Measurements from ENCODE around the gene PPARGC1A. TPM values are rescaled to one million over a fixed set of nuclear protein-coding genes. Genes with fewer than 3 reads are reported as not detected.

Gene PPARGC1A
- total and polyA plus RNA-seq, 2 experiments from 2014 or later: 0.76 to 3.3 TPM

GRCh38 chr4:23874536-23874901, 15.3 kb downstream of the PPARGC1A start (continued):
- no peak for TF ChIP-seq STAT1 (IDR thresholded peaks at IDR 0.05; ENCODE audit: unreplicated experiment)
- no peak for TF ChIP-seq EZH2 (IDR thresholded peaks at IDR 0.05; ENCODE audit: low read depth, unreplicated experiment)
- TF ChIP-seq, protein P1, sequence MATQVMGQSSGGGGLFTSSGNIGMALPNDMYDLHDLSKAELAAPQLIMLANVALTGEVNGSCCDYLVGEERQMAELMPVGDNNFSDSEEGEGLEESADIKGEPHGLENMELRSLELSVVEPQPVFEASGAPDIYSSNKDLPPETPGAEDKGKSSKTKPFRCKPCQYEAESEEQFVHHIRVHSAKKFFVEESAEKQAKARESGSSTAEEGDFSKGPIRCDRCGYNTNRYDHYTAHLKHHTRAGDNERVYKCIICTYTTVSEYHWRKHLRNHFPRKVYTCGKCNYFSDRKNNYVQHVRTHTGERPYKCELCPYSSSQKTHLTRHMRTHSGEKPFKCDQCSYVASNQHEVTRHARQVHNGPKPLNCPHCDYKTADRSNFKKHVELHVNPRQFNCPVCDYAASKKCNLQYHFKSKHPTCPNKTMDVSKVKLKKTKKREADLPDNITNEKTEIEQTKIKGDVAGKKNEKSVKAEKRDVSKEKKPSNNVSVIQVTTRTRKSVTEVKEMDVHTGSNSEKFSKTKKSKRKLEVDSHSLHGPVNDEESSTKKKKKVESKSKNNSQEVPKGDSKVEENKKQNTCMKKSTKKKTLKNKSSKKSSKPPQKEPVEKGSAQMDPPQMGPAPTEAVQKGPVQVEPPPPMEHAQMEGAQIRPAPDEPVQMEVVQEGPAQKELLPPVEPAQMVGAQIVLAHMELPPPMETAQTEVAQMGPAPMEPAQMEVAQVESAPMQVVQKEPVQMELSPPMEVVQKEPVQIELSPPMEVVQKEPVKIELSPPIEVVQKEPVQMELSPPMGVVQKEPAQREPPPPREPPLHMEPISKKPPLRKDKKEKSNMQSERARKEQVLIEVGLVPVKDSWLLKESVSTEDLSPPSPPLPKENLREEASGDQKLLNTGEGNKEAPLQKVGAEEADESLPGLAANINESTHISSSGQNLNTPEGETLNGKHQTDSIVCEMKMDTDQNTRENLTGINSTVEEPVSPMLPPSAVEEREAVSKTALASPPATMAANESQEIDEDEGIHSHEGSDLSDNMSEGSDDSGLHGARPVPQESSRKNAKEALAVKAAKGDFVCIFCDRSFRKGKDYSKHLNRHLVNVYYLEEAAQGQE (IDR thresholded peaks at IDR 0.05; ENCODE audit: unreplicated experiment): no peak
- no peak for TF ChIP-seq JUNB (IDR thresholded peaks at IDR 0.05; ENCODE audit: unreplicated experiment)
- no peak for TF ChIP-seq CTCF (conservative IDR thresholded peaks at IDR 0.05; ENCODE audit: low read depth in 2 of 2)

DNA sequence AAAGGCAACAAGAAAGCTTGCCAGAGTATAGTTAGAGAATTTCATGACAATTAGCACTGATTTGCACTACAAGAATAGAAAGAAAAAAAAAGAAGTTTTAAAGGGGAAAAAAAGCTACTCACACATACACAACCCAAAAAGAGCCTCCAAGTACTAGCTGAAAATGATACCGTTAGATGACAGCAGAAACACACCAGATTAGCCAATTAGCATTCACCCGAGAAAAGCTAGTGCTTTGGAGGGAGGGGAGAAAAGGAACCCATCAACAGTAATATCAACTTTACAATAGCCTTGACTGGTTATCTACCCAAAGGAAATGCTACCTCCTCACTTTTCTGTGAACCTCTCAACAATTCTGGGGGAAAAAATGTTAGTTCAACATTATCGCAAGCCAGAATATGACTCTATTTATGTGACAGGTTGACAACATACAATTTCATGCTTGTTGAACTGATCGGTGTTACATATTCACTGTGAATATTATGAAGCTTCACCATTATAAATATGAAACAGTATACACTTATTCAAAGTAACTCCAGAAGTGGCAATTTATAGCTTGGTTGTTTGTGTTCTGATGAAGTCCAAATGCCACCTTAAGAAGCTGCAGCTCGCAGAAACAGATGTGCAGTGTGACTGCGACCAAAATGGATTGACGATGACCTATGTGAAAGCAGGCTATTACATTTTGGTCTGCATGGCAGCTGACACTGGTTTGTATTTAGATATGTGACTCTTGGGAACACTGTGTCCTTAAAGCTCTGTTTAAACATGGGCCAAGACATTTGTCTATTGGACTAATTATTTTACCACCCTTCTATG, 15.9 kb downstream of the PPARGC1A start:
- no peak for DNase-seq (ENCODE audit: low spot score)
- Histone ChIP-seq H4K20me1 (replicated peaks; ENCODE audit: insufficient read depth) (no peaks in the 10 kb centered on the region), H3K79me2 (replicated peaks; ENCODE audit: insufficient read depth) (no peaks in the 10 kb centered on the region), H3K4me2 (no peak overlapping the region), H3F3A (replicated peaks; ENCODE audit: low read depth) (no peaks in the 10 kb centered on the region), H3K27me3 (ENCODE audit: insufficient read depth) (no peaks in the 10 kb centered on the region), H3K9me2 (ENCODE audit: insufficient read depth) (no peaks in the 10 kb centered on the region), H2AFZ (no peak overlapping the region), H3K27ac (ENCODE audit: low read depth) (no peak overlapping the region), H3K36me3 (ENCODE audit: insufficient read depth) (no peaks in the 10 kb centered on the region), H3K4me1 (ENCODE audit: insufficient read depth) (peaks cover 10% of the 10 kb centered on the region), H3K4me3 (no peak overlapping the region)
- Mint-ChIP-seq H3K9me3 (no peaks in the 10 kb centered on the region), H3K4me1 (peaks cover 31% of the 10 kb centered on the region), H3K27ac (no peak overlapping the region), H3K4me3 (no peak overlapping the region), H3K27me3 (ENCODE audit: insufficient read depth, low read depth, poor library complexity) (peaks cover 2% of the 10 kb centered on the region), H3K36me3 (ENCODE audit: low read depth) (no peaks in the 10 kb centered on the region)
- TF ChIP-seq NANOG (IDR thresholded peaks at IDR 0.05; ENCODE audit: borderline replicate concordance) (no peak), ETS1 (IDR thresholded peaks at IDR 0.05) (no peak), CREB1 (CRISPR knock-in tag; IDR thresholded peaks at IDR 0.05; ENCODE audit: low read depth) (no peak)
- TF ChIP-seq, protein P2, sequence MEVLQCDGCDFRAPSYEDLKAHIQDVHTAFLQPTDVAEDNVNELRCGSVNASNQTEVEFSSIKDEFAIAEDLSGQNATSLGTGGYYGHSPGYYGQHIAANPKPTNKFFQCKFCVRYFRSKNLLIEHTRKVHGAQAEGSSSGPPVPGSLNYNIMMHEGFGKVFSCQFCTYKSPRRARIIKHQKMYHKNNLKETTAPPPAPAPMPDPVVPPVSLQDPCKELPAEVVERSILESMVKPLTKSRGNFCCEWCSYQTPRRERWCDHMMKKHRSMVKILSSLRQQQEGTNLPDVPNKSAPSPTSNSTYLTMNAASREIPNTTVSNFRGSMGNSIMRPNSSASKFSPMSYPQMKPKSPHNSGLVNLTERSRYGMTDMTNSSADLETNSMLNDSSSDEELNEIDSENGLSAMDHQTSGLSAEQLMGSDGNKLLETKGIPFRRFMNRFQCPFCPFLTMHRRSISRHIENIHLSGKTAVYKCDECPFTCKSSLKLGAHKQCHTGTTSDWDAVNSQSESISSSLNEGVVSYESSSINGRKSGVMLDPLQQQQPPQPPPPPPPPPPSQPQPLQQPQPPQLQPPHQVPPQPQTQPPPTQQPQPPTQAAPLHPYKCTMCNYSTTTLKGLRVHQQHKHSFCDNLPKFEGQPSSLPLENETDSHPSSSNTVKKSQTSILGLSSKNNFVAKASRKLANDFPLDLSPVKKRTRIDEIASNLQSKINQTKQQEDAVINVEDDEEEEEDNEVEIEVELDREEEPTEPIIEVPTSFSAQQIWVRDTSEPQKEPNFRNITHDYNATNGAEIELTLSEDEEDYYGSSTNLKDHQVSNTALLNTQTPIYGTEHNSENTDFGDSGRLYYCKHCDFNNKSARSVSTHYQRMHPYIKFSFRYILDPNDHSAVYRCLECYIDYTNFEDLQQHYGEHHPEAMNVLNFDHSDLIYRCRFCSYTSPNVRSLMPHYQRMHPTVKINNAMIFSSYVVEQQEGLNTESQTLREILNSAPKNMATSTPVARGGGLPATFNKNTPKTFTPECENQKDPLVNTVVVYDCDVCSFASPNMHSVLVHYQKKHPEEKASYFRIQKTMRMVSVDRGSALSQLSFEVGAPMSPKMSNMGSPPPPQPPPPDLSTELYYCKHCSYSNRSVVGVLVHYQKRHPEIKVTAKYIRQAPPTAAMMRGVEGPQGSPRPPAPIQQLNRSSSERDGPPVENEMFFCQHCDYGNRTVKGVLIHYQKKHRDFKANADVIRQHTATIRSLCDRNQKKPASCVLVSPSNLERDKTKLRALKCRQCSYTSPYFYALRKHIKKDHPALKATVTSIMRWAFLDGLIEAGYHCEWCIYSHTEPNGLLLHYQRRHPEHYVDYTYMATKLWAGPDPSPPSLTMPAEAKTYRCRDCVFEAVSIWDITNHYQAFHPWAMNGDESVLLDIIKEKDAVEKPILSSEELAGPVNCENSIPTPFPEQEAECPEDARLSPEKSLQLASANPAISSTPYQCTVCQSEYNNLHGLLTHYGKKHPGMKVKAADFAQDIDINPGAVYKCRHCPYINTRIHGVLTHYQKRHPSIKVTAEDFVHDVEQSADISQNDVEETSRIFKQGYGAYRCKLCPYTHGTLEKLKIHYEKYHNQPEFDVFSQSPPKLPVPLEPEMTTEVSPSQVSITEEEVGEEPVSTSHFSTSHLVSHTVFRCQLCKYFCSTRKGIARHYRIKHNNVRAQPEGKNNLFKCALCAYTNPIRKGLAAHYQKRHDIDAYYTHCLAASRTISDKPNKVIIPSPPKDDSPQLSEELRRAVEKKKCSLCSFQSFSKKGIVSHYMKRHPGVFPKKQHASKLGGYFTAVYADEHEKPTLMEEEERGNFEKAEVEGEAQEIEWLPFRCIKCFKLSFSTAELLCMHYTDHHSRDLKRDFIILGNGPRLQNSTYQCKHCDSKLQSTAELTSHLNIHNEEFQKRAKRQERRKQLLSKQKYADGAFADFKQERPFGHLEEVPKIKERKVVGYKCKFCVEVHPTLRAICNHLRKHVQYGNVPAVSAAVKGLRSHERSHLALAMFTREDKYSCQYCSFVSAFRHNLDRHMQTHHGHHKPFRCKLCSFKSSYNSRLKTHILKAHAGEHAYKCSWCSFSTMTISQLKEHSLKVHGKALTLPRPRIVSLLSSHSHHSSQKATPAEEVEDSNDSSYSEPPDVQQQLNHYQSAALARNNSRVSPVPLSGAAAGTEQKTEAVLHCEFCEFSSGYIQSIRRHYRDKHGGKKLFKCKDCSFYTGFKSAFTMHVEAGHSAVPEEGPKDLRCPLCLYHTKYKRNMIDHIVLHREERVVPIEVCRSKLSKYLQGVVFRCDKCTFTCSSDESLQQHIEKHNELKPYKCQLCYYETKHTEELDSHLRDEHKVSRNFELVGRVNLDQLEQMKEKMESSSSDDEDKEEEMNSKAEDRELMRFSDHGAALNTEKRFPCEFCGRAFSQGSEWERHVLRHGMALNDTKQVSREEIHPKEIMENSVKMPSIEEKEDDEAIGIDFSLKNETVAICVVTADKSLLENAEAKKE (CRISPR knock-in tag; IDR thresholded peaks at IDR 0.05): no peak
- ATAC-seq: no peak
